Measurements from ENCODE around the gene SNRNP27.

Gene SNRNP27

DNA sequence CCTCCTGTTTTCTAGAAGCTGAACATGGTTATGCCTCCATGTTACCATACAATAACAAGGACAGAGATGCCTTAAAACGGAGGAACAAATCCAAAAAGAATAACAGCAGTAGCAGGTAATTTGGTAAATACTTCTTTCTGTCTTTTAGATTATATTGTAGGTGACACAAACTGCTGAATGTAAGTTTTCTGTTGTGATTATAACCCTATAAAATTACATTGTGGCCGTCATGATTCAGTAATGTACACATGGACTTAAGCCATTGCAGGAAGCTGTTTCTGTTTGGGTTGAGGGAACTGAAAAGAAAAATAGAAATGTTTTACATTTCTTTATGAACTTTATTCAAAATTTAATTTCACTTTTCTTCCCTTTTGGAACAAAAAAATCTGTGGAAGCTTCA lies 22.4 kb downstream of the SNRNP27 start:
- no peak for DNase-seq

DNA sequence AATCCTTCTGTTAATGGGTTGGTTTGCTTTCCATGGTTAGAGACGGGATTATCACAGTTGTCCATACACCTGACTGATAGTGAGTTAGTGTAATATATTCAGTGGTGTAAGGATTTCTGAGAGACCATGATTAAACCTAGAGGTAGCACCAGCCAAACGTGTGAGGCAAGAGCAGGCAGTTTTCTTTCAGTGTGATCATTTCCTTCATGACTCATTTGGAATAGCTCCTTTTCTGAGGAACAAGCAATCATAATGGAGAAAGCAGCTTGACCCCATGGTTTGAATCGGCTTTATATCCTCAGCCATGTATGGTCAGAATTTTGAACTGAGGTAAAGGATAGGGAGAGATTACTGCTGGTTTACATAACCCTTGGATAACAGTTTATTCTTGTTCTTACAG lies 24.1 kb downstream of the SNRNP27 start:
- DNase-seq, result no peak

DNA sequence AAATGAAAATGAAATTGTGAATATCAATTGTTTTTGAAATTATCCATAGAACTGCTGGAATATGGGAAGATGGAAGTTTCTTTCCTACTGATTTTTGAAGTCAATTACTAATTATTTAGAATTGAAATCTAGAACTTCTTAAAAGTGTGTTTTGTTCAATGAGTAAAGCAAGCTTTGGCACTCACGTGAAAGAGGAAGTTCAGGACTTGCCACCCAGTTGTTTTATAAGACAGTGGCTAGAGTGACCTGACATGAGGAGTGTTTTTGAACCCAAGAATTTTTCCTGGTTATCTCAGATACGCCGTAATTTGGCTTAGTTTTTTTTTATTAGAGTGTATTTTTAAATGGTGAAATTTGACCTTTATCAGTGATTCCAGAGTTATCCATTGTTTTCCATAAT lies 24.6 kb downstream of the SNRNP27 start:
- DNase-seq, result no peak

DNA sequence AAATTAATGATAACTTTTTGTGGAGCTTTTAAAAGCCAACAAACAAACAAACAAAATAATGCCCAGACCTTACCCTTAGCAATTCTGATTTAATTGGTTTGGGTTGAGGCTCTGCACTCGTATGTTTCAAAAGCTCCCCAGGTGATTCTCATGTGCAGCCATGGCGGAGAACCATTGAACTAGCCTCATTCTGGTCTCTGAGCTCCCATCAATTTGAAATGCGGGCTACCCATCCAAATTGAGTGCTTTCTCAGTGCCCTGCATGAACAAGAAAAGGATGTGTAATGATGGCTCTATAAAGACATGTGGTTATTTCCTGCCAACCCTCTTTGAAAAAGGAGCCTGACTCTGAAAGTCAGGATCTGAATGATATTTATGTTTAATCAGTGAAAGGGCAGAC lies 29.4 kb downstream of the SNRNP27 start:
- no peak for DNase-seq

DNA sequence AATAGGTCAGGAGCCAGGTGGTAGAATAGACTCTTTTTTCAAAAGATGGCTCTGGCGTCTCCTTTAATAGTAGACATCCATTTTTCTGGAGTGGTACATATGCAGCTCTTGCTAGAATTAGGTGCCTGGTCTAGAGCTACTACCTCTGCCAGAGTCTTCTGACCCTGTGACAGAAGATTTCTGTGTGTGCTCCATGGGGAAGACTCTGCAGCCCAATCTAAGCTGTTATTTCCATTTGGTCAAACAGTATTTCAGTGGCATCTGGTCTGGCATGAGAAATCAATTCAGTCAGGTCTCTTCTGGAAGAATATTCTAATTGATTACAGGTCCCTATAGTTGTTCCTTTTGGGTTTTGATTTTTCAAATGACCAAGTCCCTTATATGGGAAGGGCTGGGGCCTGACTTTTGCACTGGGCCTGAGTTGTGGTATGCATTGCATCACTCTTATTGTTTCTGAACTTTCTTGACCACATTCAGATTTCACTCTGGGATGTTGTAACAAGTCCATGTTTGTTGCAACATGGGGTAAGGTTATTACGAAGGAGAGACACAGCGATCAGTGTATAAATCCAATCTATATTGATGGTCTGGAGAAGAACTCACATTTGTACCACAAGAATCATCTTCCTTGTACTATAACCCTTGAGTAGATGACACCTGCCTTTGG lies 33.2 kb downstream of the SNRNP27 start:
- DNase-seq, result no peak

DNA sequence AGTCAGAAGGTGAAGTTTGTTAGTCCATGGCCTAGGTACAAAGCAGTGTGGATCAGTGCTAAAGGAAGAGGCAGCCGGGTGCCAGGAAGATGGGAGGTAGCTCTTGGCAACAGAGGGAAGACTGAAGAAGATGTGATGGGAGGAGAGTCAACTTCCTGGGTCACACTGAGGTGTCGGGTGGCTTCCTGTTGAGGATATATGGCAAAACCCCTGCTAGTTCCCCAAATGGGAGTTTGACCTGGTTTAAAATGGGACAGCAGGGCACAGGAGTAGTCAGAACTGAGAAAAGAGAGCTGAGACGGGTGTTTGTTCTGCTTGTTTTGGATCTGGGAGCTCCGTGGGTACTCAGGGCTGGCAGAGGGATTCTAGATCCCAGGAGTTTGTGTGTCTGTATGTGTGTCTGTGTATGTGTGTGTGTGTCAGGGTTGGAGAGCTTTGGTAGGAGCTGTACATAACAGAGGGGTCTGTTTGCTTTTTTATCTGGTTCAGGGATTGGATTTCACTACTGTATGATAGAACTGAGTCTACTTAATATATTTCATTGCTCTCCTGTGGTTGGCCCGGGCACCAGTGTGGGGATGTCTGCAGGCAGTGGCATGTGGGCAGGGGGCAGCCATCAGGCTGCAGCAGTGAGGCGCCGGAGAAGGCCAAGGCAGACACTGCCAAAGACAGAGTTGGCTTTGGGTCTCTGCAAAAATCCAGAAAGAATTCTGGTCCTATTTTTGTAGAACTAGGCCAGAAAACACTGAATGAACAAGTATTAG lies 38.3 kb downstream of the SNRNP27 start:
- DNase-seq, result no peak

DNA sequence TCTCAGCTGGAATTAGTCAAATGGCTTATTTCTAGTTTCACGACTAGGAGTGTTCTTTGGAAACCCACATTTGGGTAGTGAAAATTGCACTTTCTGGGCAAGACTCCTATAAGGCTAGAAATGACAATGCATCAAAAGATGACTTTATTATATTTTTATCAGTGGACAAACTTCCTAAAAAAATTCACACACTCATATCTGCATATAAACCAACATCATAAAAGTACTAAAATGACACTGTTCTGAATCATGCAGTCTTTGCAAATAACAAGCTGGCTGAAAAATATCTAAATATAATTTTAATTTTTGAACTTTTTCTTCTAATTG lies 38.8 kb downstream of the SNRNP27 start:
- DNase-seq, result no peak

DNA sequence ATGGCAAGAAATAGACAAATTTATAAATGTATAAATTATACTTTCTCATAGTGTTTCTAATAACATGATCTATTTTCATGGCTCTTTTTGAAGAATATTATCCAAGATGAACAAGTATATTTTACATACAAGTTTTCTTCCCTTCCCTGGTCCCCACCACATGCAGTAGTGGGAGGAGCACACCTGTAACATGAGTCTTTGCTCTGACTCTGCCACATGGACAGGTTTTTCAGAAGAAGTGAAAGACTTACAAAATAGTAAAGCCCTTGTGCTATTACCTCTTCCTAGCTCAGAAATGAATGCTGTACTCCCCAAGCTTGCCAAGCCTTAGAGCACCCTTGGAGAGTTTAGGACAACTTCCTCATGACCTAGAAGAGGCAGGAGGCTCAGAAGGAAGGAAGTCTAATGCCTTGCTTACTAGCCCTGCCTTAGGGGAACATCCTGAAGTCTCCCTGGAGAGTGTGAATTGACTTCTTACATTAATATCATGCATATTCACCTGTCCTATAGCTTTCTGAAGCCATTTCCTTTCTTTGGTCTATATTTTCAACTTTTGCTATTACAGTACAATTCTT lies 39.6 kb downstream of the SNRNP27 start:
- no peak for DNase-seq

DNA sequence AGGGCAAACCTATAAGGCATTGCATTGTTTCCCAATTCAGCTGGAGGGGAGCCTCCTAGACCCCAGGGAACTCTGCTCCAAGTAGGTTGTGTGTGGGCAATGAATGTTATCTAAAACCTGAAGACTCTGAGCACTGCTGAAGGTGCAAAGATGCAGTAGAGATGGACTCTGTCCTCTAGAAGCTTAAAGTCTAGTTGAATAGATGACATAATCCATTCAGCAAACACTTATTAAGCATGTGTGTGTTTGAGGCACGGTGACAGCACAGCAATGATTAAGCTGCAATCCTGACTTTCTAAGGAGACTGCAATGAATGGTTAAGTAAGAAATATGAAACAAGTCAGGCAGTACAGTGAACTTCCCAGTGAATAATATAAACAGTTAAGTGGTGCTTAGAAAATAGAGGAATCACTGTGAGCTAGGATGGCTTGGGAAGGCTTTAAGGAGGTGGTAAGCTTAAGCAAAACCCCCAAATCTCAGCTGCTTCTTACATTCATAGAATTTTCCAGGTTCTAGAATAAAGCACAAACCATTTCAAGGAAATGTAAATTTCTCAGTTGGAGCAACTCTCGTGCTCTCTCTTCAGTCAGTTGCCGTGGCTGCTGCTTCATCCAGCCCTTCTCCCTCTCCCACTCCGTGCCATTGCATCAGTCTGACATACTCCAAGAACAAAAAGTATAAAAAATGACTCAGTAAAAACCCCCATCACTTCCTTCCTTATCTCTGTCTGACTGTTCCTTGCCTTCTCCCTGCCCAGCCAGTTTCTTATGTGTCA lies 40.3 kb downstream of the SNRNP27 start:
- no peak for DNase-seq

DNA sequence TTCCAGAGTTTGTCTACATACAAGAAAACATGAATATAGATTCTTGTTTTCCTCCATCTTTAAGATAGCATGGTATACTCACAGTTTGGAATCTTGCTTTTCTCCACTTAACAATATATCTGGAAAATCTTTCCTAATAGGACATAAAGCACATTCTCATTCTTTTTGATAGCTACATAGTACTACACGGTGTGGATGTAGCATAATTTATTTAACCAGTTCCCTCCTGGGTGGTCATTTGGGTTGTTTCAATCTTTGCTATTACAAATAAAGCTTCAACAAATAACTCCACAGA lies 40.8 kb downstream of the SNRNP27 start:
- DNase-seq, result no peak

DNA sequence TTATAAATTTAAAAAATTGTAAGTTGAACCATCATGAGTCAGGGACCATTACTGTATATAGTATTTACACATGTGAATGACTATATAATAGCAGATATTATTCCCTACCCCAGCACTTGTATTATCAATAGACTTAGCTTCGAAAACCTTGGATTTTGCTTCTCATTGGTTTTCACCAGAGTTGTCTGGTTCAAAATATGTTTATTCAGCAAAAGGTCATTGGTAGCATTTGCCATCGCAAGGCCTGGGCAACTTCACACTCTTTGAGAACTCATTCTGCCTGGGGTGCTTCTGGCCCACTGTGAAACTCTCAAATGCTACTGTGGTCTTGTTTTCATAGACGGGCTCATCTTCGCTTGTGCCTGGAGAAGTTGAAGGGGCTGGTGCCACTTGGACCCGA lies 41.3 kb downstream of the SNRNP27 start:
- no peak for DNase-seq

DNA sequence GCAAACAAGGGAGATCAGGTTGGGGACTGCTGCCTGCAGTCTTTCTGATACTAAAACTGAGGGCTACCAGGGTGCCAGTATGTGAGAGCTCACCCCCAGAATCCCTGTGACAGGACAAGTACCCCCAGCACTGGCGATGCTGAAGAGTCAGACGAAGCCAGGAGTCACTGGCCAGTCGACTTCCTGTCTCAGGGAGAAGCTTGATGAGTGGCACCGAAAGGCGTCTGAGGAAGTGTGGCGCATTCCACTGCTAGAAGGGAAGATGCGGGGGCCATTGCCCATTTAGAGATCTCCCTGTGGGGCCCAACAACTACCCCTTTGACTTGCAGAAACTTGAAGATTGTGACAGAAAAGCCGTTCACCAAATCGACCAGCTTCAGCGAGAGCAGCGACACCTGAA lies 43.1 kb downstream of the SNRNP27 start:
- DNase-seq, result no peak

DNA sequence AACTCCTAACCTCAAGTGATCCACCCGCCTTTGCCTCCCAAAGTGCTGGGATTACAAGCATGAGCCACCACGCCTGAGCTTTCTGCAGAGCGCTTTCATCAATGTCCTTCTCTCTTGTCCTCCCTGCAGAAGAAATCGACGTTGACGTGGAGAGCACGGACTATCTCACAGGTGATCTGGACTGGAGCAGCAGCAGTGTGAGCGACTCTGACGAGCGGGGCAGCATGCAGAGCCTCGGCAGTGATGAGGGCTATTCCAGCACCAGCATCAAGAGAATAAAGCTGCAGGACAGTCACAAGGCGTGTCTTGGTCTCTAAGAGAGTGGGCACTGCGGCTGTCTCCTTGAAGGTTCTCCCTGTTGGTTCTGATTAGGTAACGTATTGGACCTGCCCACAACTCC lies 44.2 kb downstream of the SNRNP27 start:
- no peak for DNase-seq

DNA sequence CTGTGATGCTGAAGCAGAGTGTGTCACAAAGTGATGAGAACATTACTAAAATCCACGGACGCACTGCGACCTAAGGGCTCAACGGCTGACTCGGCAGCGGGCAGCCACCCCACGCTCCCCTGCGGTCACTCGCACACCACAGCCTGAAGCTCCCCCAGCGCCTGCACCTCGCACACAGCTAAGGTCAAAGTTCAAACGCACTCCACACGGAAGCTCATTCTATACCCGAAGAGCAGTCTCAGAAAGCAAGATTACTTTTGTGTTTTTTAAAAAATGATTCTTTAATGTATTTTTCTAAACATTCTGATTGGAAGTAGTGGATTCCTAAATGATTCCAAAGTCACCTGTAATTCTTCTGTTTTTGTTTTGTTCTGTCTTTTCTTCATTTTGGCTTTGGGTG lies 46.0 kb downstream of the SNRNP27 start:
- no peak for DNase-seq

DNA sequence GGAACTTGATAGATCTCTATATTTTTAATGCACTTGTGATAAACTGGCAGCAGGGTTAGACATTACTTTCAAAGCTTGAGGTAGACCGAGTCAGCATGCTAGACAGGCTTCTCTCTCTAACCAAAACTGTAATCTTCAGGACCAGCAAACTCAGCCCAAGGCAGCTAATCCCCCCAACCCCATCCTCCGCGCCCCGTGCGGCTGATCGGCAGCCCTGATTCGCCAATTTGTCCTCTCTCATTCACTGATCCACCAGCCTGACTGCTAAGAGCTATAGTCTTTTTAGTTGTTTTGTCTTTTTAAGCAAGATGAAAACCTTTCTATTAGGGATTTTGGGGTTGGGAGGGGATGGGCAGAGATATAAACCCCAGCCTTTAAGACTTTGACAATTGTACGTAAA lies 46.9 kb downstream of the SNRNP27 start:
- no peak for DNase-seq

DNA sequence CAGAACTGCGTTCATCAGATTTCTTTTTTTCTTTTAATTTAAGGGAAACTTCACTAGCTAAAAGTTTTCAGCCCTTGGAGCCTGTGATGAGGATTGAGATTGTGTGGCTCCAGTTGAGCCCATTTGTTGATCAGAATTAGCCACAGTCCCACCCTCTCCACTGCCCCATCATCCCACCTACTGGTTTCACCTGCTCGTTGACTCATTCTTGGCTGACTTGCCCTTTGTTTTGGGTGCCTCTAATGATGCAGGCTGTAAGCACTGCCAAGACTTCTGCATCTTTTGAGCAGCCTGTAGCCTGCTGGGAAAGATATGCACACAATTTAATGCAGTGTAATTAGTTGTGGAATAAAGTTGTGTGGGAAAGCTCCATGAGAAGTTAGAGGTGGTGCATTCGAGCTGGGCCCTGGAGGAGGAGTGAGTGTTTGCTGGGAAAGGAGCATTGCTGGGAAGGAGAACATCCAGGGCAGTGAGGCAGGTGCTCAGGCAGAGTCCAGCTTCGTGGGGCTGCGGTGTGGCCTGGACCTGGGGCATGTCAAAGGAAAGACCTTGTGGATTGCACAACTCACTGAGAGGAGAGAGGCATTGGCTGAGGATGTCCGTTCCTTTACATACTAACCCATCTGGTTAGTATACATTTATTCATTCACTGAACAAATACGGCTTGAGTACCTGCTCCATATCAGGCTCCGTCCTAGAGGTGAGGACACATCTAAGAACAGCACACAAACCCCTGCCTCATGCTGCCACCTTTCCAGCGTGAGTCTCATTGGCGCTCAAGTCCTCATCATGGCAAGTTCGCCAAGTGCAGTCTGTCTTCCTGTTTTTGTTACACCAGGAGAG lies 49.5 kb downstream of the SNRNP27 start:
- no peak for DNase-seq

DNA sequence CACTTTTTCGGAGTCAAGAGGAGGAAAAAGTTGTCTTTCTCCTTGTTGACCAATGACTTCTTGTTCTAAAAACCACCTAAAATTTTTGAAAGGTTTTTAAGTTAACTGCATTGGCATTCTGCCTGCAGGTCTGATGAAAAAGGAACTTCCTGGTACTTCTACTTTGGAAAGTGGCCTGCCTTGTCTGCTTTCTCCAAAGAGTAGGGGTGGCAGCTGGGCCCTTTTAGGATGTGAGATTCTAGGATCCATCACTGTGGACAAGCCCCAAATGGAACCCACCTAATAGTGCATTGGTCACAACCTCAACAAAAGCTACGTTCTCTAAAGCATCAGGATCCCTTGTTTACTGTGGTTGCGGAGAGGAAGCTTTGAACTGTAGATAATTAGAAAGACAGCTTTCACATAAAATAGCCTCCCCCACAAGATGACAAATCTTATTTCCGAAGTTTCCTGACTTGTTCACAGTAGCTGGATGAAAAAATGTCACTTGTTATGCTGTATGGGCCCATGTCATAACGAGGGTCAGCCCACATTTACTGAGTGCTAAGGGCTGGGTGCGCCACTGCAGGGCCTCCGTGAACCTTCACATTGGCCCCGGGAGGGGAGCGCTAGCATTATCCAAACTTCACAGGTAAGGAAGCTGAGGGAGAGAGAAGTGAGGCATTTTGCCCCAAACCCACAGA lies 50.2 kb downstream of the SNRNP27 start:
- DNase-seq, result no peak

DNA sequence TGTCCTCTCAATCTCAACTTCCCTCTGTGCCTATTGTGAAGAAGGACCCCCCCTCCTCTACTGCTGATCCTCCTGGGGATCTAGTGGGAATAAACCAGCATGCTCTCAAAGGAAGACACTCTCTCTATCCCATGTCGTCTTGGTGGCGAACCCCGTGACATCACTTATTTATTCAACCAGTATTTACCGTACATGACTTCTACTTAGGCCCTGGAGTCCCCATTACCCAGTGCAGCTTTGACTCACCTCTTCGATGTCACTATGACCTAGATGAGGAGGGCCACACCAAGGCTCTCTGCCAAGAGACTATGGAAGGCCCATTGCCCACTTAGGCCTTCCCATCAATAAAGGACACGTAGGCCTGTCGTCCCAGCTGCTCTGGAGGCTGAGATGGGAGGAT lies 51.0 kb downstream of the SNRNP27 start:
- DNase-seq, result no peak

DNA sequence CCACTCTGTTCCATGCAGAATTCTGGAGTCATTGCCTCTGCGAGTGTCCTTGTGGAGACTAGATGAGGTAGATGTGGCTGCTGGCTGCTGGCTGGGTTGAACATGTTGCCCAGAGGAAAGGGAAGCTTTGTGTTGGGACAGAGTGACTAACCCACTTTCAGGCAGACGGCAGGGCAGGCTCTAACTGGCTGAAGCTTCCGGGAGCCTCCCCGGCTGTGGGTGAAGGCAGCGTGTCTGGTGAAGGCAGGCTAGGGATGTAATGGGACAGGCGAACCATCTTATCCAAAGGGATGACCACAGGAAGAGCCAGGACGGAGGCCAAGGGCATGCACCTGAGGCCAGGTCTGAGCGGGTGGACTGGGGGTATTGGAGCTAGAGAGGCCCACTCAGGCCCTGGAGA lies 51.7 kb downstream of the SNRNP27 start:
- no peak for DNase-seq

DNA sequence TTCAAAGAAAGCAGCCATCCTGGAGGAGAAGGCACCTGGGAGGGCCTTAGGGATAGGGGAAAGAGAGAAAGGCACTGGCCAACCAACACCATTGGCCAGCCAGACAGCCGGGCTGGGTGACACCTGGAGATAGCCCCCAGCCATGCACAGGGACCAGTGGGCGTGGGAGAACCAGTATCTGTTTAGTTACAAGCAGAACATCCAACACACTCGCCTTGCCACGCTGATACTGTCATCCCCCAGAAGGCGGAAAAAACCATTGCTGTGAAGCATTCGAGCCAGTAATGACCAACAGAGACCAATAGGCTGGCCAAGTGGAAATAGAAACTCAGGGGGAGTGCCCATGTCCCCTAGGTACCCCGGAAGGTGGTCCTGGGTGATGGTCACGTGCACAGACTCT lies 52.2 kb downstream of the SNRNP27 start:
- DNase-seq, result no peak

DNA sequence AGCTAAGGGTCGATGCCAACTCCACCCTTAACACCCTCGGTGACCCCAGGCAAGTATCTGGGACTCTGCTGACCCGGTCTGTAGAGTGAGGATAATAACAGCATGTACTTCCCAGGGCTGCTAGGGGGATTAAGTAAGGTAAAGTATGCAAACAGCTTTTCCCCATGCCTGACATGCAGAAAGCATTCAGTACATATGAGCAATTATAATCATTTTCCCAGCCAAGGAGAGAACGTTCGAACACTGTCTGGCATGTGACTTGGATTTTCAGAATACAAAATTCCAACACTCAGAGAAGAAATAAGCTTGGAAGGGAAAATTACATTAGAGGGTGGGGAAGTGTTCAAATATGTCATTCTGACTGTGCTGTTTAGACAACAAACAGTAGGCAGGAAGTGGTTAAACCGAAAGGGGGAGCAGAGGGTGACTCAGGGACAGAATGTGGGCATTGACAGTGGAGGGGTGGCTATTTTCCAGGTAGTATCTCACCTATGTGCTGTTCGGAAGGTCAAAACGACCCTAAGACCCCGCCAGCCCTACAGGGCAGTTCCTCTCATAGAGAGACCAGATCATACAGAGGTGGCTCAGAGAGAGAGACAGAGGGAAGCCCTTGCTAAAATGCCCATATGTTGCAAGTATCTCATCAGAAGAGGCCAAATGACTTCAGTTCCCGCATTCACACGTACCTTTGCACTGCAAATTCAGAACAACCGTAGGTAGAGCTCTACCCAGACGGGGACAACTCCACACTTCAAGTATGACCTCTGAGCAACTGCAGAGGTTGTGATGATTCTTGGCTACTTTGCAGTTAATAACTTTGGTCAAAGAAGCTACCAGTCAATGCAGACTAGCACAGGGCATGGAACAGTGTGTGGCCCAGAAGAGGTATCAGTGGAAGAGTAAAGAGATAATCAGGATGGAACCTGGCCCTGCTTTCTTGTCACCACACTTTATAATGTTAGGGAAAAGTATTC lies 52.9 kb downstream of the SNRNP27 start:
- DNase-seq, result peak in 5 of 6 experiments; percentile 13 to 47 (median 43)

Data from stimulated activated naive CD4-positive, alpha-beta T cell (primary cell).